ENCODE results near the gene FOXA1.
A peak's percentile ranks its signal among the peaks of the same experiment; 100 is the strongest.

The FOXA1 gene

DNA sequence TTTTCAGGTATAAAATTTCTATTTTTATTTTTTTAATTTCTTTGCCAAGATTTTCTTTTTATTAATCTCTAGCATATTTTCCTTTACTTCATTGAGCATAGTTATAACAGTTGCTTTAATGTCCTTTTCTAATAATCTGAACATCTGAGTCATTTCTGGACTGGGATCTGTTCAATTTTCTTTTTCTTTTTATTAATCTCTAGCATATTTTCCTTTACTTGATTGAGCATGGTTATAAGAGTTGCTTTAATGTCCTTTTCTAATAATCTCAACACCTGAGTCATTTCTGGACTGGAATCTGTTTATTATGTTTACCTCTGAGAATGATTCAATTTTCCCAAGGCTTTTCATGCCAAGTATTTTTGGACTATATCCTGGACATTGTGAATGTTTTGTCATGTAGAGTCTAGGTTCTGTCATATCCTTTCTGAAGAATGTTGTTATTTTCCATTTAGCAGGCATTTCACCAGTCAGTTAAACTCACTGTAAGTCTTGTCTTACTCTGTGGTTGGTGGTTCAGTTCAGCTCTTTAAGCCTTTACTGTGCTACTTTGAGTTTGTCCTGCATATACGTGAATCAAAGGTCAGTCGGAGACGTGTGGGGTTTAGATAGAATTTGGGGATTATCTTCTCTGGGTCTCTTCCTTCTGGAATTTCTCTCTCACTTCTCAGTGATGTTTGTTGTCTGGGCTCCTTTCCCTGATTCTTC, 20.7 kb upstream of the FOXA1 start:
- DNase-seq = no peak
- no peaks in the 10 kb centered on the region for H3K4me1 Mint-ChIP-seq (ENCODE audit: low read depth)
- peaks cover 3% of the 10 kb centered on the region for H3K36me3 Mint-ChIP-seq (ENCODE audit: low read depth)
- H3K4me3 Mint-ChIP-seq = no peak overlapping the region
- H3K27me3 Mint-ChIP-seq = peaks cover 28% of the 10 kb centered on the region
- no peak overlapping the region for H3K27ac Mint-ChIP-seq
- H3K9me3 Mint-ChIP-seq = peaks cover 43% of the 10 kb centered on the region

DNA sequence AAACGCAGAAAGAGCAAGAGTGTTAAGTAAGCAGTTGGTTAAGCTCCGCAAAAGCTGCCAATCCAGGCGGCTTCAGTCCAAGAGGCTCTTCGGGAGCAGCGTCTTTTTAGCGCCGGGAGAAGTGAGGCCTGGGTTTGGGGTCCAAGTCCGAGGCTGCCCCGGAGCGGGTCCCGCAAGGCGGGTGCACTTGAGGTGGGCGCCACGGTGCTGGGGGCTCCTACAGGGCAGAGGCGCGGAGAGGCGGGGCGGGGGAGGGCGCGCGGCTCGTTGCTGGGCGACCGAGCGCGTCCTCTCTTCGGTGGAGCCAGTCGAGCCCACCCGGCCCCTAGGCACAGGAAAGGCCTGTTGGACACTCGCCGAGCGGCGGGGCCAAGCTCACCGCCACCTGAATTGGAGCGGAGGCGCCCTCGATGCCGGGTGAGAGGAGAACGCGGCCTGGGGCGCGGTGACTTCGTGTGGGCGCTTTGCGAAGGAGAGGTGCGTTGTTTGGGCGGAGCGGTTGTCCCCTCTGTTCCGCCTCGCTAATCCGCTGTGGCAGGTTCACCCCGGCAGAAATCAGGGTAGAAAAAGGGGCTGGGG, 16.0 kb upstream of the FOXA1 start:
- peaks cover 35% of the 10 kb centered on the region for H3K9me3 Mint-ChIP-seq

DNA sequence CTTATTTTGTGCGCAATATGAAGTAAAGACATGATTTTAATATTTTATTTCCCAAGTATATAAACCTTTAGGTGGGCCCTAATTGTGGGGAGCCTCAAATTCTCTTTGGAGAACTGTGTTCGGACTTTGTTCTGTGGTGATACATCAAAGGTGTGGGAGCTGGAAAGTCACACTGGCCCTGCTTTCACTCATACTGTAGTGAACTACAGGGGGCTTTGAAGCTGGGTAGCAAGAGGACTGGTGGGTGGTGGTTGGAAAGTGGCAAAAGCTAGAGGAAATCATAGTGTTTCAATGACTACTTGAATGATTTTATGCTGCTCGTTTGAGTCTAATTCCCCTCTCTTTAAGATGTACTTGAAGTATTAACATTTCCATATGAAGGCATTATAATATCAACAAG, 13.6 kb upstream of the FOXA1 start:
- Mint-ChIP-seq H3K4me3 (no peak overlapping the region), H3K27me3 (peaks cover 58% of the 10 kb centered on the region), H3K9me3 (peaks cover 23% of the 10 kb centered on the region), H3K36me3 (ENCODE audit: low read depth) (no peaks in the 10 kb centered on the region), H3K4me1 (ENCODE audit: low read depth) (no peaks in the 10 kb centered on the region), H3K27ac (no peak overlapping the region)
- no peak for DNase-seq

More for the DNA sequence above, 16.0 kb upstream of the FOXA1 start:
- Mint-ChIP-seq H3K4me3 (no peak overlapping the region), H3K36me3 (ENCODE audit: low read depth) (peaks cover 3% of the 10 kb centered on the region), H3K27ac (no peak overlapping the region), H3K4me1 (ENCODE audit: low read depth) (no peaks in the 10 kb centered on the region), H3K27me3 (peaks cover 39% of the 10 kb centered on the region)
- DNase-seq = no peak

DNA sequence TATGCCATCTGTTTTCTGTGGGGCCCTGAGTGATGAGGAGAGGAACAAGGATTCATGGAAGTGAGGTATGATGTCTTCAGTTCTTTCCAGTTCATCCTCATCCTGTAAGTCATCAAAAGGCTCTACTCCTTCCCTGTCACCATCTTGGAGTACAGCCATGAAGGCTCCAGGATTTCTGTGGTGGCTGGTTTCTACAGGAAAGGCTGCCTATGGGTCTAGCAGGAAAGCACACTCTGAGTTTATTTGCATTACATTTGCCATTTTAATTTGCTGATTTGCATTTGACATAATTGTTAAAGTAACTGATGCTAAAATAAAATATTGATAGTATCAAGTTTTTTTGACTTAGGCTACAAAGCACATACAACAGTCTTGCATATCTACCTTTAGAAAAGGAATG, 11.6 kb upstream of the FOXA1 start:
- no peak overlapping the region for H3K27ac Mint-ChIP-seq
- peaks cover 66% of the 10 kb centered on the region for H3K27me3 Mint-ChIP-seq
- no peak overlapping the region for H3K4me3 Mint-ChIP-seq
- H3K36me3 Mint-ChIP-seq (ENCODE audit: low read depth) = no peaks in the 10 kb centered on the region
- H3K4me1 Mint-ChIP-seq (ENCODE audit: low read depth) = no peaks in the 10 kb centered on the region
- no peak for DNase-seq
- H3K9me3 Mint-ChIP-seq = peaks cover 11% of the 10 kb centered on the region

DNA sequence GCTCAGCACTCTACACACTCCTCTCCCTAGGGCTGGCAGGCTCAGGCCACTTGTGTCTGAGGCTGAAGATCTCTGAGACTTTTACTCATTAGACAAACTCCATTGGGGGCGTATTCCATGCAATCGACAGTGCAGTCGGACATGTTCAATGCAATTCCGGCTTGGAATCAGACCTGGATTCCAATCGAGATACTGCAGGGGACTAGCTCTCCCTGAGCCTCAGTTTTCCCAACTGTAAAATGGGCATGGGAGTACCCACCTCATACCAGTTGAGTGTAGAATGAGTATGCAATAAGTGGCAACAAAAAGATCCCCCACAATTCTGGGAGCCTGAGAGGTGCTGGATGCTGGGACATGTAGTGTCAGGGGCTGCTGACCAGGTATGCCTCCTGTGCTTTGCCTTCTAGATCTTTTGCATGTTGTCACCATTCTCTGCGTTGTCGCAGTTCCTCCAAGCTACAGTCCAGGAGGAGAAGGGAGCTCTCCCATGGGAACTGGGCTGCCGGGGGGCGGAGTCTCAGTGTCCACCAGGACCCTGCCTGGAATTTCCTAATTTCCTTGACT, 8.7 kb upstream of the FOXA1 start:
- H3K4me1 Mint-ChIP-seq (ENCODE audit: low read depth) = peaks cover 11% of the 10 kb centered on the region
- H3K9me3 Mint-ChIP-seq = peaks cover 4% of the 10 kb centered on the region
- H3K4me3 Mint-ChIP-seq = no peak overlapping the region
- H3K27ac Mint-ChIP-seq = no peak overlapping the region
- no peak for DNase-seq
- peaks cover 75% of the 10 kb centered on the region for H3K27me3 Mint-ChIP-seq
- H3K36me3 Mint-ChIP-seq (ENCODE audit: low read depth) = peaks cover 2% of the 10 kb centered on the region

DNA sequence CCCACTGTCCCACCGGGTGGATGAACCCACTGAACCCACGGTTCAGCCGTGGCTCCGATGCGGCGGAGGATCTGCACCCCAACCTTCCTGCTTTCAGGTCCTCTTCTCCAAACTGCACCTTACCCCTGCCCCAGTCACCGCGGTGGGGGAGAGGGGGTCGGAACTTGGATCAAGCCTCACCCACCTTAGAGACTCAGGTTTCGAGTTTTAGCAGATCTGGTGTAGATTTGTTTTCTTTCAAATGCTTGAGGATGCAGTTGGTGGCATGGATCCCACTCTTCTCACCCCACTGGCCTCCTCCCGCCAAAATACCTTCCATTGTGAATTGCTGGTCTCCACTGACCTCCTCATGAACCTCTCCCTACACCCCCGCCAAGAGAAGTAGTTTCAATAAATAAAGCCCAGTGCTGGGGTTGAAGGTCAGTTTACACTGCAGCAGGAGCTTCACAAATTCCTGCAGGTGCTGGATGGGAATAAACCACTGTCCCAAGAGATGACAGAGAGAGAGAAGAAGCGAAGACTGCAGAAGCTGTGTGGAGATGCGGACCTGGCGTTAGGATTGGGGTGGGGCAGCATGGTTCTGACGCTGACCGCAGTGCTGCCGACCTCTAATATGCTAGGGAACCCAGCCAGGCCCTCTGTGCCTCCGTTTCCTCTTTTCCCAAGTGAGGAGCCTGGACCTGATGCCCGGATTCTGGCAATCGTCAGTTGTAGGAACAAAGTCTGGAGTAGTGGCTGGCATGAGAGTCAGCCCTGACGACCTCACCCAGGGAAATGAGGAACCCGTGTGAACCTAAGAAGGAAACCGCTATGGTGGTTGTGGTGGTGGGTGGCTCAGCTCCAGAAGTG, 7.8 kb upstream of the FOXA1 start:
- no peak for DNase-seq
- peaks cover 2% of the 10 kb centered on the region for H3K36me3 Mint-ChIP-seq (ENCODE audit: low read depth)
- no peak overlapping the region for H3K4me3 Mint-ChIP-seq
- H3K9me3 Mint-ChIP-seq = peaks cover 4% of the 10 kb centered on the region
- peaks cover 83% of the 10 kb centered on the region for H3K27me3 Mint-ChIP-seq
- H3K4me1 Mint-ChIP-seq (ENCODE audit: low read depth) = peaks cover 16% of the 10 kb centered on the region
- H3K27ac Mint-ChIP-seq = no peak overlapping the region

DNA sequence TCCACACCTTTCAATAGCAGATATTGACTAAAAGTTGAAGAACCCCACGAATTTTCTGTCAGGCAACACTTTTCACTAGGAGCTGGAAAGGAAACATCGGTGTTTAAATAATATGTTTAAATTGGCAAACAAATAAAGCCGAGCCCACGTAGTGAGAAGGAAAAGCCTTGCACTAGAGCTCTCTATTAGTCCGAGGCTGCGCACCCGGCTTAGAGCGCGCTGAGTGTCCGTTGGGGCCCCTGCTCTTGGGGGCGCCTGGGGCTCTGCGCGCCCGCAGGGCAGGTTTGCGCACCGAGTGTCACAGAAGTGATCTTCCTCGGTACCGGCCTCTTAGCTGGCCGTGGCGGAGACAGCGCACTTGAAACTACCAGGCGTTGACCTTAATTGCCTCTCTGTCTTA, 6.8 kb upstream of the FOXA1 start:
- Mint-ChIP-seq H3K27ac (no peak overlapping the region), H3K9me3 (peaks cover 4% of the 10 kb centered on the region), H3K4me3 (no peak overlapping the region), H3K36me3 (ENCODE audit: low read depth) (peaks cover 2% of the 10 kb centered on the region), H3K27me3 (peaks cover 93% of the 10 kb centered on the region), H3K4me1 (ENCODE audit: low read depth) (peaks cover 19% of the 10 kb centered on the region)
- no peak for DNase-seq

DNA sequence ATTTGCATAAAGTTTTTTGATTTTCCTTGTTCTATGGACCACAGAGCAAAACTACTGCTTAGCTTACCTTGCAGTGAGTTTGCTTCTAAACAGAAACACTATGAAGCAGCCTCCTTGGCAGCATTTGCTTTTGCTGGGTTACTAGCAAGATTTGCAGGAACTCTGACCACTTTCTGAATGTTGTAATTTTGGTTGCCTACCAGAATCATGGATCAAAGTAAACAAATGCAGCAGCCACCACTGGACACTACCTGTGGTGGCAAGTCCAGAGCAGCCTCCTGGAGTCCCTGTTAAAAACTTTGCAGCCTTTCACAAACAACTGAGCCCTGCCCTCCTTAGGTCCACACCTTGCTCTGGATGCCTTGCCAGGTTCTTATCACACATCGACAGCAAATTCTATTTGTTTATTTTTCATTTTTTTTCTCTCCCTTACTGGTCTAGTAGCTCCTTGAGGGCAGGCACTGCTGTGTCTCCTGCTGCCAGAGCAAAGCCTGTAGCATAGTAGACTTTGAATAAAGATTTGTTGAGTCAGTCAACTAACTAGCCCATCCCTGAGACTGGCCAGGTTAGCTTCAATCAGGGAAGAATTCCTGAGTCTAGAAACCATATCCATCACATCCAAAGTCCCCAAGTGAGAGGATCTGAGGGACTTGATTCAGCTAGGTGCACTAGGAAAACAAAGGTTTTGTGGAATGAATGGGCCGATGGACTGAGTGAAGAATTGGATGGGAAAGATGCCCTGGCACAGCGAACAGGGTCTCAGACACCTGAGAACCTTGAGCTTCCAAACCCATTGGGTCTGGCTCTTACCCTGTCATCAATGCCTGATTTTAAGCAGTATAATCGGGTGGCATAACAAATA, 6.1 kb upstream of the FOXA1 start:
- H3K27me3 Mint-ChIP-seq = peaks cover 95% of the 10 kb centered on the region
- H3K9me3 Mint-ChIP-seq = peaks cover 5% of the 10 kb centered on the region
- no peak overlapping the region for H3K27ac Mint-ChIP-seq
- peaks cover 2% of the 10 kb centered on the region for H3K36me3 Mint-ChIP-seq (ENCODE audit: low read depth)
- no peak for DNase-seq
- H3K4me1 Mint-ChIP-seq (ENCODE audit: low read depth) = peaks cover 23% of the 10 kb centered on the region
- H3K4me3 Mint-ChIP-seq = no peak overlapping the region

DNA sequence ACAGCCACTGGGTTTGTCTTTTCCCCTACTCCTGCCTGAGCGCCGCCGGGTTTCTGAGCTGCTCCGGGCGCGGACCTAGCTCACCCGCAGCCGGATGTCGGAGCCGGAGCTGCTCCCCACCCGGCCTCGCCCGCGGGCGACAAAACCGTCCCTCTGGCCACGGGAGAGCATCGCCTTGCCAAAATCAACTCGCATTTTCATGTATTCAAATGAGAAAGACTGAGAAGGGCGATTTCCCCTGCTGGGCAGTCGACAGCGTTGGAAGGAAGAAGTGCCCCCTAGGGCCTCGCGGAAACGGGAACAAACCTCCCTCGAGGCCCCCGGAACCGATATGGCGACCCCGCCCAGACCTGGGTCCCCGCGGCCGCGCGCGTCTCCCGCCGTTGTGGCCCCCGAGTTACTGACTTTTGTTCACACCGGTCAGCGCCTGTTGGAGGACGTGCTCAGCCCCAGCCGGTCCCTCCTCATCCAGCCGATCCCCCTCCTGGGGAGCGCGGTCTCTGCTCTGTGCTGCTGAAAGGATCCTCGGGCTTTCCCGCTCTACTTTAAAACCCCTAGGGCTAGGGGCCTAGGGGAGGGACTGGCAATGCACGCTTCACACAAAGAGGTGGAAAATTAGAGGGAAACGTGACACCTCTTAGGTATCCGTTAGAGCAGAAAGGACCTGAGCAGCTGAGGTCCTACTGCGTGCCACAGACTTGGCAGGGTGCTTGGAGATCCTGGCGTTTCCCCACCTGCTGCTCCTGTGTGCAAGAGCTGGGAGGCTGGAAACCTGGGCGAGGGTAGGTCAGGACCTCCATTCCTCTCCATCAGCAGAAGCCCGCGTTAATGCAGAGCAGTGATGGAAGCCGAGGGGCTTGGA, 4.7 kb upstream of the FOXA1 start:
- peaks cover 92% of the 10 kb centered on the region for H3K27me3 Mint-ChIP-seq
- peaks cover 7% of the 10 kb centered on the region for H3K9me3 Mint-ChIP-seq
- DNase-seq = no peak
- H3K4me3 Mint-ChIP-seq = no peak overlapping the region
- no peak overlapping the region for H3K27ac Mint-ChIP-seq
- H3K36me3 Mint-ChIP-seq (ENCODE audit: low read depth) = peaks cover 2% of the 10 kb centered on the region
- peaks cover 30% of the 10 kb centered on the region for H3K4me1 Mint-ChIP-seq (ENCODE audit: low read depth)

DNA sequence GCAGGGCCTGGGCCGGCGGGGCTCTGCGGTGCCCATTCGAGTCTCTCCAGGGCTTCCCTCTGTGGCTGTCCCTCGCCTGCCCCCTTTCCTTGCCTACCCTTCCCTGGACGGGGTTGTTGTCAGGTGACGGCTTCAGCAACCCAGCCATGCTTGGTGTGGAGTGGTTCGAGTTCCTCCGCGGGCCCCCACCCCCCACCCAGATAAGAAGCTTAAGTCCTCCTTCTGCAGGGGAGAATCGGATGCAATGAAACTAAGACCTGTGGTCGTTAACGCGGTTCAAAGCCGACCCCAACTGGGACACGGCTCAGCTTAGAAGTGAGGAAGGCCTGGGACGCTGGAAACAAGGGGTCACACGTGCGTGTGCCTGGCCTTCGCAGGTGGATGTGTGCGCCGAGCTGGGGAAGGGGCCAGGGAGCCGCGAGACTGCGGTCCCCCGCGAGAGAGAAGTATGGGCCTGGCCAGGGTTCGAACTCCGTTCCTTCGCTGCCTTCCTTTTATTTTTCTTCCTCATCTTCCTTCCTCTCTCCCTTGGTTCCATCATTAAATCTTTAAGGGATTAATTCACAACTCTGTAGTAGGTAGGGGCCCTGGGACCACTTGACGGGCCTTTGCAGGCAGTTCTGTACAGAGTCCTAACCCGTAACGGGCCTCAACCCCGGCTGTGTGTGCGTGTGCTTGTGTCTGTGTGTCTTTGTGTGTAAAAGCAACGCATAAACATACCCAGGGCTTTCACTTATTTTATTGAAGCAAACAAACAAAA, 3.9 kb upstream of the FOXA1 start:
- Mint-ChIP-seq H3K36me3 (ENCODE audit: low read depth) (peaks cover 2% of the 10 kb centered on the region), H3K27me3 (peaks cover 91% of the 10 kb centered on the region), H3K4me1 (ENCODE audit: low read depth) (peaks cover 34% of the 10 kb centered on the region), H3K9me3 (peaks cover 10% of the 10 kb centered on the region), H3K4me3 (no peak overlapping the region), H3K27ac (no peak overlapping the region)
- DNase-seq = no peak

DNA sequence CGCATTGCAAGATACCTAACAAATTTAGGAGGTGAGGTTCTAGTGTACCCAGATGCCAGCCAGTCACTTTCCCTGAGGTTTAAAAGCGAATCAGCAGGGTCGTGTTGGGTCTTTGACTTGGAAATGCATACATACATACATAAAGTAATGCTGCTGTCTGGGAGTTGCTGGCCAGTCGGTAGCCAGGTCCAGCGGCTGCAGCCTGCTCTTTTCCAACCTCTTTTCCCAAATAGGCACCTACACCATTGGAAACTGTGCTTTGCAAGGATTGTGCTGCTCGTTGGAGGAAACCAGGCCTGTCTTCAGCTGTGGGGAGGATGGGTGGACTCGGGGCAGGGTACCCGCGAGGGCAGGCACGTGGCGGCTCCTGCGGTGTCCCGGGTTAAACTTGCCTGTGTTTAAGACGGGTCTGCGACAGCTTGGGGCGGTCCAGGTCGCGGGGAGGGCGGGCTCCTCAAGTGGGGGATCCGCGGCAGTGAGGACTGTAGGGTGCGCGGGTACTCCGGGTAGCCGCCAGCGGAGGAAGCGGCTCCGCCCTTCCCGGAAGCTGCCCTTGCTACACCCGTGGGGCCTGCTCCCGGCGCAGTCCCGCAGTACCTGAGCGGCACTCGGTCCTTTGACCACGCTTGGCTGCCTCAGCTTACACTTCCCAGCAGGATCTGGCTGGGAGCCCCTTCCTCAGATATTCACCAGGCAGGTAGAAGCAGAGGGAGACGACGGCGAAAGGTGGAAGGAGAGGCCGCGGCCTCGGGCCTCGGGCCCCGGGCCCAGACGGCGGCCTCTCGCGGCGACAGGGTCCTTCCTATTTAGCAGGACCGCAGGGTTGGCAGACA, 3.1 kb upstream of the FOXA1 start:
- no peak overlapping the region for H3K4me3 Mint-ChIP-seq
- H3K27ac Mint-ChIP-seq = no peak overlapping the region
- H3K9me3 Mint-ChIP-seq = peaks cover 11% of the 10 kb centered on the region
- H3K36me3 Mint-ChIP-seq (ENCODE audit: low read depth) = peaks cover 2% of the 10 kb centered on the region
- H3K27me3 Mint-ChIP-seq = peaks cover 91% of the 10 kb centered on the region
- DNase-seq = peak; percentile 32
- H3K4me1 Mint-ChIP-seq (ENCODE audit: low read depth) = peaks cover 35% of the 10 kb centered on the region

DNA sequence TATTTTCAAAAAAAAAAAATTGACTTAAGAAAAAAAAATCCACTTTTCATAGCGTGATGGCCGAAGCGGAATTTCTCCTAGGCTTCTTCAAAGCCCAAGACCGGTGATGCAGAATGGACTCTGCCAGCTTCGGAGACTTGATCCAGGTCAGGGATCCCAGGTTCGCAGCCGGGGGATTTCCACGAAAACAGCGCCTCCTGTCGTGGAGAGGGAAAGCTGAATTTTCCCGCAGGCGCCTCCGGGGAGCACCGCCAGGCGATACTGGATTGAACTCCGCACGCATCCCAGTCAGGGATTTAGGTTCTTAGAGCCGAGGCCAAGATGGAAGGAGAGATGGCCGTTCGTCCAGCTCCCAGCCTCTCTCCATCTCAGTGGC, 2.5 kb upstream of the FOXA1 start:
- Mint-ChIP-seq H3K4me1 (ENCODE audit: low read depth) (peaks cover 37% of the 10 kb centered on the region), H3K27me3 (peaks cover 91% of the 10 kb centered on the region), H3K4me3 (no peak overlapping the region), H3K27ac (no peak overlapping the region), H3K9me3 (peaks cover 15% of the 10 kb centered on the region), H3K36me3 (ENCODE audit: low read depth) (peaks cover 2% of the 10 kb centered on the region)
- no peak for DNase-seq
